Endodermal cell (in vitro differentiated cells): ENCODE data around the gene TOMM40L. TPM values are rescaled to one million over a fixed set of nuclear protein-coding genes. Genes with fewer than 3 reads are reported as not detected.

Experiments
- DNase-seq: peaks from one replicate; pipeline ENCODE4 v3.0.0-alpha.2; 2017
- H3K27ac ChIP-seq: 2 replicates; pipeline ENCODE4 v1.5.1; 2013; ENCODE audit warnings: mild to moderate bottlenecking, low read depth, low read length, moderate library complexity
- H3K27me3 ChIP-seq: 2 replicates; pipeline ENCODE4 v1.6.1; 2013; ENCODE audit warnings: mild to moderate bottlenecking, low read length, moderate library complexity; ENCODE audit not compliant: insufficient read depth, control insufficient read depth, poor library complexity, severe bottlenecking
- H3K36me3 ChIP-seq: 2 replicates; pipeline ENCODE4 v1.7.0; 2013; ENCODE audit warnings: mild to moderate bottlenecking, low read length, moderate library complexity; ENCODE audit not compliant: control insufficient read depth, insufficient read depth
- H3K4me1 ChIP-seq: one replicate; pipeline ENCODE4 v1.7.0; 2013; ENCODE audit warnings: low read length; ENCODE audit not compliant: control insufficient read depth, insufficient read depth
- H3K4me3 ChIP-seq: 2 replicates; pipeline ENCODE4 v1.5.1; 2013; ENCODE audit warnings: mild to moderate bottlenecking, low read length, moderate library complexity
- H3K9ac ChIP-seq: 2 replicates; pipeline ENCODE4 v1.6.1; 2013; ENCODE audit warnings: mild to moderate bottlenecking, low read length, moderate library complexity; ENCODE audit not compliant: poor library complexity, severe bottlenecking; ENCODE audit errors: extremely low read depth
- H3K9me3 ChIP-seq: 2 replicates; pipeline ENCODE4 v1.6.1; 2013; ENCODE audit warnings: mild to moderate bottlenecking, low read length, moderate library complexity; ENCODE audit not compliant: control insufficient read depth
- H3K27ac Mint-ChIP-seq: 2 replicates; pipeline ENCODE4 v1.8.0; 2020; ENCODE audit warnings: mixed read lengths
- H3K27me3 Mint-ChIP-seq: 2 replicates; pipeline ENCODE4 v1.8.0; 2021; ENCODE audit warnings: mild to moderate bottlenecking, mixed read lengths; ENCODE audit not compliant: insufficient read depth
- H3K36me3 Mint-ChIP-seq: 2 replicates; pipeline ENCODE4 v1.8.0; 2020; ENCODE audit warnings: low read depth, mixed read lengths
- H3K4me1 Mint-ChIP-seq: 2 replicates; pipeline ENCODE4 v1.8.0; 2020; ENCODE audit warnings: mixed read lengths
- H3K4me3 Mint-ChIP-seq: 2 replicates; pipeline ENCODE4 v1.8.0; 2020; ENCODE audit warnings: mild to moderate bottlenecking, moderate library complexity, mixed read lengths
- H3K9me3 Mint-ChIP-seq: 2 replicates; pipeline ENCODE4 v1.8.0; 2020; ENCODE audit warnings: mild to moderate bottlenecking, mixed read lengths
- WGBS, 2 experiments: methylation state at CpG; one replicate each; pipeline versions ENCODE4 v1.1.5 to v1.1.7; 2013; ENCODE audit warnings: missing lambda C conversion rate in 2 of 2, mixed read lengths in 1 of 2; ENCODE audit not compliant: insufficient coverage in 1 of 2, insufficient read length in 1 of 2; 5-methylcytosine and 5-hydroxymethylcytosine counted together
- microRNA-seq: library from miRNA; unstranded; fragments of <30 nt; microRNA quantifications from one replicate; pipeline ENCODE4 v1.2.0, GENCODE V29; 2020; ENCODE audit warnings: borderline microRNAs expressed
- total RNA-seq, 2 donors: library from RNA; stranded (reverse); fragmentation: NEBNext Ultra II Directional in 1 of 2; extraction: Animal tissue kit (Norgen Biotek cat#: 25700) in 1 of 2; gene quantifications; 2 replicates in 1 of 2; 3 replicates in 1 of 2; pipeline ENCODE4 v1.2.1, GENCODE V29; 2021
- TF ChIP-seq, protein P1 (sequence below): fragments of 200-600 bp; sonication (generic); conservative IDR thresholded peaks from 2 replicates; pipeline ENCODE4 v1.5.0; 2021; ENCODE audit warnings: antibody characterized with exemption, mild to moderate bottlenecking

Gene TOMM40L
- total RNA-seq, 2 donors from 2014 or later = 9.0 to 11.6 TPM

DNA sequence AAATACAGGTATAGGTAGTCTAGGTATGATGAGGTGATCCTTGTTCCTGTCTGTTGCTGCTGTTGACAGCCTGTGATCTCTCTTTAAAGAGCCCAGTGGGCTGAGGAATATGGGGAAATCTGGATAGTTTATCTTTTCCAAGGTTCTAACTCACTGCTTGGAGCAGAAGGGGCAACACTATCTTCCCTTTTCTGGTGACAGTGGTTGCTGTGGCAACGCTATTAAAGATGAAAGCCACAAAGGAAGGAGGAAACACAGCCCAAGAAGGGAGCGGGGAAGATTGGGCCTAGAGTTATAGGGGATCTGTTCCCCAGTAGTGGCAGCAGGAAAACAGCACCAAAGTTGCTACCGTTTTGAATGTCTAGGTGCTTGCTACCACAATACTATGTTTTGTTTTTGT lies 41.5 kb downstream of the TOMM40L start:
- no peaks in the 10 kb centered on the region for H3K36me3 Mint-ChIP-seq
- peaks cover 9% of the 10 kb centered on the region for H3K4me1 ChIP-seq

DNA sequence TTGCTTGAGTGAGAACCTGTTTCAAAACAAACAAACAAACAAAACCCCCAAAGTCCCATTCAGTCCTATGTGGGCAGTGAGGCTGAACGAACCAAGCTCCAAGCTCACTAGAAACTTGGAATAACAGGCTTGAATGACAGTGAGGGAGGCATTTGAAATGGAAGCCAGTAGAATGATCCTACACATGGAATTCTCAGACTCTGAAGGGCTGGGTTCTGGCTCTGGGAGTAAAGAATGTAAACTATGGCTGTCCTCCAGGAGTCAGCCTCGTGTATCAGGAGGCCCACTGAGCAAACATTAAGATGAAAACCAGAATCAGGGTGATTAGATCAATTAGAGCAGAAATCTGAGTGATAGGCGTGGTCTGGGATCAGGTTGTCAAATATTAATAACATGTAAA lies 47.5 kb downstream of the TOMM40L start:
- Histone ChIP-seq H3K9ac (no peak overlapping the region), H3K4me1 (peaks cover 2% of the 10 kb centered on the region), H3K27me3 (no peaks in the 10 kb centered on the region), H3K9me3 (no peaks in the 10 kb centered on the region), H3K27ac (no peak overlapping the region), H3K4me3 (no peak overlapping the region), H3K36me3 (no peaks in the 10 kb centered on the region)
- Mint-ChIP-seq H3K4me1 (peaks cover 7% of the 10 kb centered on the region), H3K36me3 (no peaks in the 10 kb centered on the region), H3K27ac (no peak overlapping the region), H3K4me3 (no peak overlapping the region), H3K27me3 (peaks cover 19% of the 10 kb centered on the region), H3K9me3 (no peaks in the 10 kb centered on the region)
- 68 to 85% methylated on average over 3 of the region's 3 CpGs for WGBS, 2 experiments
- TF ChIP-seq, protein P1, sequence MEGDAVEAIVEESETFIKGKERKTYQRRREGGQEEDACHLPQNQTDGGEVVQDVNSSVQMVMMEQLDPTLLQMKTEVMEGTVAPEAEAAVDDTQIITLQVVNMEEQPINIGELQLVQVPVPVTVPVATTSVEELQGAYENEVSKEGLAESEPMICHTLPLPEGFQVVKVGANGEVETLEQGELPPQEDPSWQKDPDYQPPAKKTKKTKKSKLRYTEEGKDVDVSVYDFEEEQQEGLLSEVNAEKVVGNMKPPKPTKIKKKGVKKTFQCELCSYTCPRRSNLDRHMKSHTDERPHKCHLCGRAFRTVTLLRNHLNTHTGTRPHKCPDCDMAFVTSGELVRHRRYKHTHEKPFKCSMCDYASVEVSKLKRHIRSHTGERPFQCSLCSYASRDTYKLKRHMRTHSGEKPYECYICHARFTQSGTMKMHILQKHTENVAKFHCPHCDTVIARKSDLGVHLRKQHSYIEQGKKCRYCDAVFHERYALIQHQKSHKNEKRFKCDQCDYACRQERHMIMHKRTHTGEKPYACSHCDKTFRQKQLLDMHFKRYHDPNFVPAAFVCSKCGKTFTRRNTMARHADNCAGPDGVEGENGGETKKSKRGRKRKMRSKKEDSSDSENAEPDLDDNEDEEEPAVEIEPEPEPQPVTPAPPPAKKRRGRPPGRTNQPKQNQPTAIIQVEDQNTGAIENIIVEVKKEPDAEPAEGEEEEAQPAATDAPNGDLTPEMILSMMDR = no peak
- DNase-seq = no peak

More for the DNA sequence above, 41.5 kb downstream of the TOMM40L start:
- TF ChIP-seq, protein P1 = no peak
- no peak overlapping the region for H3K4me3 Mint-ChIP-seq
- H3K9ac ChIP-seq = no peak overlapping the region
- H3K4me1 Mint-ChIP-seq = peaks cover 15% of the 10 kb centered on the region
- no peak overlapping the region for H3K27ac ChIP-seq
- H3K27me3 Mint-ChIP-seq = peaks cover 15% of the 10 kb centered on the region
- no peaks in the 10 kb centered on the region for H3K9me3 Mint-ChIP-seq
- no peak overlapping the region for H3K27ac Mint-ChIP-seq
- 84 to 95% methylated on average over 3 of the region's 3 CpGs for WGBS, 2 experiments
- DNase-seq = no peak
- no peak overlapping the region for H3K4me3 ChIP-seq
- H3K36me3 ChIP-seq = no peaks in the 10 kb centered on the region
- no peaks in the 10 kb centered on the region for H3K27me3 ChIP-seq
- H3K9me3 ChIP-seq = no peaks in the 10 kb centered on the region

DNA sequence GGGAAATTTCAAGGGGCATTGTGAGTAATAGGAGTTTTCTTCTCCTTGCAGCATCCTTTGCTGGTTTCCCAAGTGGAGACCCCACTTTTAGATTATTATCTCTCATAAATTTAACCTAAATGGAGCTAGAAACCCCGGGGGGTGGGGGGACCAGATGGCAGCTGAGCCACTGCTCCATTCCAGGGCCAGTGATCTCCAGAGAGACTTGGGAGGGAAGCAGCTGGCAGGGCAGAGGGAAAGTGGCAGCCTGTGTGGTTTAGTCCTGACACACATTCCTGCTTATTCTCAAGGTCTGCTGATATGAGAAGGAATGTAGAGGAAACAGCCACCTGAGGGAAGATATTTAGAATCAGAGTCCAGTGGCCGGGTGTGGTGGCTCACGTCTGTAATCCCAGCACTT lies 49.0 kb downstream of the TOMM40L start:
- H3K4me3 ChIP-seq = no peak overlapping the region
- Mint-ChIP-seq H3K36me3 (no peaks in the 10 kb centered on the region), H3K27ac (no peak overlapping the region), H3K4me3 (no peak overlapping the region), H3K4me1 (peaks cover 7% of the 10 kb centered on the region), H3K9me3 (no peaks in the 10 kb centered on the region), H3K27me3 (peaks cover 21% of the 10 kb centered on the region)
- WGBS, 2 experiments = 88% methylated on average over 3 of the region's 3 CpGs; no CpG with 5 or more reads in 1 of the 2 experiments
- H3K27ac ChIP-seq = no peak overlapping the region
- H3K27me3 ChIP-seq = no peaks in the 10 kb centered on the region
- DNase-seq = no peak
- no peaks in the 10 kb centered on the region for H3K9me3 ChIP-seq
- no peaks in the 10 kb centered on the region for H3K36me3 ChIP-seq
- TF ChIP-seq, protein P1 = no peak
- peaks cover 2% of the 10 kb centered on the region for H3K4me1 ChIP-seq
- no peak overlapping the region for H3K9ac ChIP-seq

Small RNAs within 50 kb of the gene (microRNA-seq; reads per million reads assigned to microRNA genes)
- gene MIR5187 = not detected

Other genes starting within 250 kb of the TOMM40L start
- gene F11R, start 204.9 kb upstream of the TOMM40L start, total RNA-seq = 100 to 1,000 TPM; 190 to 226 TPM
- 10 to 100 TPM; 59.1 to 76.4 TPM for gene TSTD1, start 187.1 kb upstream of the TOMM40L start, total RNA-seq
- gene USF1, start 180.1 kb upstream of the TOMM40L start, total RNA-seq = 10 to 100 TPM; 55.5 to 57.3 TPM
- under 1 TPM; 0.07 to 0.13 TPM for gene ARHGAP30, start 156.2 kb upstream of the TOMM40L start, total RNA-seq
- not detected for gene NECTIN4, start 136.5 kb upstream of the TOMM40L start, total RNA-seq
- 10 to 100 TPM; 14.6 to 25.4 TPM for gene KLHDC9, start 127.7 kb upstream of the TOMM40L start, total RNA-seq
- gene PFDN2, start 108.0 kb upstream of the TOMM40L start, total RNA-seq = 10 to 100 TPM; 62.9 to 95.7 TPM
- 10 to 100 TPM; 51.0 to 65.1 TPM for gene NIT1, start 108.0 kb upstream of the TOMM40L start, total RNA-seq
- gene DEDD, start 93.4 kb upstream of the TOMM40L start, total RNA-seq = 10 to 100 TPM; 34.2 to 39.8 TPM
- gene UFC1, start 72.1 kb upstream of the TOMM40L start, total RNA-seq = 10 to 100 TPM; 89.5 to 97.1 TPM
- 10 to 100 TPM; 26.7 to 39.7 TPM for gene USP21, start 66.6 kb upstream of the TOMM40L start, total RNA-seq
- 10 to 100 TPM; 46.4 to 47.2 TPM for gene PPOX, start 59.6 kb upstream of the TOMM40L start, total RNA-seq
- gene B4GALT3, start 48.6 kb upstream of the TOMM40L start, total RNA-seq = 10 to 100 TPM; 30.4 to 37.9 TPM
- gene ADAMTS4, start 27.0 kb upstream of the TOMM40L start, total RNA-seq = 1 to 10 TPM; 4.4 to 9.6 TPM
- gene NDUFS2, start 23.7 kb upstream of the TOMM40L start, total RNA-seq = 10 to 100 TPM; 83.5 to 100.0 TPM
- under 1 TPM; 0.68 to 0.69 TPM for gene FCER1G, start 10.8 kb upstream of the TOMM40L start, total RNA-seq
- 100 to 1,000 TPM; 268 to 396 TPM for gene APOA2, start 2.4 kb upstream of the TOMM40L start, total RNA-seq
- gene NR1I3, start 12.1 kb downstream of the TOMM40L start, total RNA-seq = not detected
- 10 to 100 TPM in 1 of 2 donors, 1 to 10 TPM in 1; 4.0 to 11.3 TPM for gene PCP4L1, start 32.7 kb downstream of the TOMM40L start, total RNA-seq
- 1 to 10 TPM; 1.7 to 3.3 TPM for gene MPZ, start 83.9 kb downstream of the TOMM40L start, total RNA-seq
- gene SDHC, start 88.3 kb downstream of the TOMM40L start, total RNA-seq = 100 to 1,000 TPM; 270 to 296 TPM
- gene CFAP126, start 141.8 kb downstream of the TOMM40L start, total RNA-seq = 1 to 10 TPM in 1 of 2 donors, under 1 TPM in 1; 0.86 to 1.2 TPM